ENCODE results near the gene RAPGEF5. TPM values are rescaled to one million over a fixed set of nuclear protein-coding genes. Genes with fewer than 3 reads are reported as not detected.

RAPGEF5 gene
- total RNA-seq, 4 donors from 2014 or later = 21.2 to 27.0 (median 24.1) TPM

- intact Hi-C loops (cut with DNase I) = no loop called here
- no peak overlapping the region for H3K4me3 ChIP-seq
- WGBS = 94% methylated on average over 7 of the region's 7 CpGs
- DNase-seq (ENCODE audit: extremely low spot score) = no peak
- peaks cover 0 to 8% (median 0%) of the 10 kb centered on the region in 4 donors for H3K36me3 ChIP-seq
- no peaks in the 10 kb centered on the region for H3K4me1 ChIP-seq
- H3K27ac ChIP-seq (replicated peaks in 1 of 4) = no peak overlapping the region
- H3K27me3 ChIP-seq = no peaks in the 10 kb centered on the region
- H3K9me3 ChIP-seq = no peaks in the 10 kb centered on the region
- TF ChIP-seq EP300 (IDR thresholded peaks at IDR 0.05) (no peak), CTCF (IDR thresholded peaks at IDR 0.05) (no peak), POLR2AphosphoS5 (IDR thresholded peaks at IDR 0.05) (no peak), POLR2A (IDR thresholded peaks at IDR 0.05; ENCODE audit: low read depth) (no peak)
Measured at GRCh38 chr7:22173685-22174573, 183.0 kb downstream of the RAPGEF5 start.

- 100% methylated on average over 1 of the region's 1 CpG for WGBS
- H3K4me1 ChIP-seq = no peaks in the 10 kb centered on the region
- TF ChIP-seq CTCF (IDR thresholded peaks at IDR 0.05) (no peak), POLR2AphosphoS5 (IDR thresholded peaks at IDR 0.05) (no peak), EP300 (IDR thresholded peaks at IDR 0.05) (no peak), POLR2A (IDR thresholded peaks at IDR 0.05; ENCODE audit: low read depth) (no peak)
- H3K36me3 ChIP-seq = no peaks in the 10 kb centered on the region
- H3K27ac ChIP-seq (replicated peaks in 1 of 4) = no peak overlapping the region
- intact Hi-C loops (cut with DNase I) = no loop called here
- no peaks in the 10 kb centered on the region for H3K9me3 ChIP-seq
- no peak for DNase-seq (ENCODE audit: extremely low spot score)
- H3K4me3 ChIP-seq = no peak overlapping the region
- H3K27me3 ChIP-seq = no peaks in the 10 kb centered on the region
Measured at GRCh38 chr7:22168129-22168634, 188.8 kb downstream of the RAPGEF5 start.

- Histone ChIP-seq H3K27ac (replicated peaks in 1 of 4) (no peak overlapping the region), H3K4me3 (no peak overlapping the region), H3K27me3 (no peaks in the 10 kb centered on the region), H3K9me3 (no peaks in the 10 kb centered on the region), H3K36me3 (peaks cover 0 to 3% (median 0%) of the 10 kb centered on the region in 4 donors), H3K4me1 (no peaks in the 10 kb centered on the region)
- TF ChIP-seq POLR2A (IDR thresholded peaks at IDR 0.05; ENCODE audit: low read depth) (no peak), EP300 (IDR thresholded peaks at IDR 0.05) (no peak)
- intact Hi-C loops (cut with DNase I) = no loop called here
- no peak for DNase-seq (ENCODE audit: extremely low spot score)
- 90% methylated on average over 1 of the region's 1 CpG for WGBS
Measured at GRCh38 chr7:22167482-22167881, 189.5 kb downstream of the RAPGEF5 start.

- 45% methylated on average over 2 of the region's 2 CpGs for whole genome bisulfite sequencing
- TF ChIP-seq CTCF (IDR thresholded peaks at IDR 0.05) (no peak), POLR2A (IDR thresholded peaks at IDR 0.05; ENCODE audit: low read depth) (no peak), EP300 (IDR thresholded peaks at IDR 0.05) (no peak), POLR2AphosphoS5 (IDR thresholded peaks at IDR 0.05) (no peak)
- peaks cover 0 to 8% (median 0%) of the 10 kb centered on the region in 4 donors for H3K36me3 ChIP-seq
- intact Hi-C loops (cut with DNase I) = no loop called here
- no peak overlapping the region for H3K4me3 ChIP-seq
- H3K9me3 ChIP-seq = no peaks in the 10 kb centered on the region
- H3K4me1 ChIP-seq = no peaks in the 10 kb centered on the region
- DNase-seq (ENCODE audit: extremely low spot score) = no peak
- H3K27ac ChIP-seq (replicated peaks in 1 of 4) = no peak overlapping the region
- no peaks in the 10 kb centered on the region for H3K27me3 ChIP-seq
Measured at GRCh38 chr7:22166928-22167327, 190.0 kb downstream of the RAPGEF5 start.

GRCh38 chr7:22159341-22159740 is 197.6 kb downstream of the RAPGEF5 start:
- TF ChIP-seq POLR2AphosphoS5 (IDR thresholded peaks at IDR 0.05) = no peak
- no peak for TF ChIP-seq POLR2A (IDR thresholded peaks at IDR 0.05; ENCODE audit: low read depth)
- TF ChIP-seq CTCF (IDR thresholded peaks at IDR 0.05) = no peak
- TF ChIP-seq EP300 (IDR thresholded peaks at IDR 0.05) = no peak
- no peak overlapping the region for H3K27ac ChIP-seq (replicated peaks in 1 of 4)
- H3K27me3 ChIP-seq = no peaks in the 10 kb centered on the region
- peaks cover 0 to 39% (median 10%) of the 10 kb centered on the region in 4 donors for H3K36me3 ChIP-seq
- no peaks in the 10 kb centered on the region for H3K9me3 ChIP-seq
- no peak overlapping the region for H3K4me3 ChIP-seq
- 47% methylated on average over 2 of the region's 2 CpGs for WGBS
- intact Hi-C loops (cut with DNase I) = no loop called here
- DNase-seq (ENCODE audit: extremely low spot score) = no peak
- no peaks in the 10 kb centered on the region for H3K4me1 ChIP-seq

All from esophagus muscularis mucosa (tissue), 4 donors.